GM12892 (cell line): ENCODE measurements around the gene TBXA2R.

ENCODE experiments used
- POLR2A ChIP-seq: IDR thresholded peaks from 2 replicates; pipeline ENCODE4 v1.6.1; 2011; ENCODE audit warnings: low read depth, low read length, control low read depth
- POLR2AphosphoS5 ChIP-seq: IDR thresholded peaks from 2 replicates; pipeline ENCODE4 v1.6.1; 2011; ENCODE audit warnings: low read depth, low read length, control low read depth

DNA sequence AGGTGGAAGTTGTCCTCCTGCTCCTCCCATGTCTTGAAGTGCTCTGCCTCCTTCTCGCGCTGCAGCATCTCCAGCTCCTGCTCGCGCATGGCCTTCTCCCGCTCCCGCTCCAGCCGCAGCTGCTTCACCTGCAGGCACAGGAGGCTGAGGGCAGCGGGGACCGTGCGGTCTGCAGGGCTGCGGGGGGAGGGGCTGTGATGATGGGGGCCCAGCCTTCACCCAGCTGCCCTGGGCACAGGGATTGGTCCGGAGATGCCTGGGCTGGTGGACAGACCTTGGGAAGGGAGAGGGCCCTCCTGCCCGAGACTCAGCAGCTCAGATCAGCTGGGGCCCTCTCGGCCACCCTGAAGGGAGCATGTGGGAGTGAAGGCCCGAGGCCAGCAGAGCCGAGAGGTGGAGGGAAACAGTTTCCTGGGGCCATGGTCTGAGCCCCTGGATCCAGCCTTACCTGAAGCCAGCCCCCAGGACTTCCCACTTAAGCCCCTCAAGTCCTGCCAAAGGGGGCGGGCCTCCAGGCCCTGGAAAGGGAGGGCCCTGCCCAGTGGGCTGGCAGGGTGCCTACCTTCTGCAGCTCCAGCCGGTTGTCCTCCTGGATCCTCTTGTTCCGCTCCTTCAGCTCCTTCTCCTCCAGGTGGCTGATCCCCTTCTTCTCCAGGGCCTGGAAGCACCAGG is 13.6 kb upstream of the TBXA2R start:
- no peak for TF ChIP-seq POLR2A
- no peak; the same call in 1 of the 2 replicates for TF ChIP-seq POLR2AphosphoS5
